NCI-H226 (cell line): Measurements from ENCODE around the gene PGAP6.
"Not testable (repeated sequence)": the region's sequence is repeated elsewhere in the genome, so short reads cannot be mapped to it uniquely, and the experiment has no call there.

Source experiments
- DNase-seq: peaks from one replicate; pipeline ENCODE4 v3.0.0-alpha.2; 2015

Gene PGAP6, protein sequence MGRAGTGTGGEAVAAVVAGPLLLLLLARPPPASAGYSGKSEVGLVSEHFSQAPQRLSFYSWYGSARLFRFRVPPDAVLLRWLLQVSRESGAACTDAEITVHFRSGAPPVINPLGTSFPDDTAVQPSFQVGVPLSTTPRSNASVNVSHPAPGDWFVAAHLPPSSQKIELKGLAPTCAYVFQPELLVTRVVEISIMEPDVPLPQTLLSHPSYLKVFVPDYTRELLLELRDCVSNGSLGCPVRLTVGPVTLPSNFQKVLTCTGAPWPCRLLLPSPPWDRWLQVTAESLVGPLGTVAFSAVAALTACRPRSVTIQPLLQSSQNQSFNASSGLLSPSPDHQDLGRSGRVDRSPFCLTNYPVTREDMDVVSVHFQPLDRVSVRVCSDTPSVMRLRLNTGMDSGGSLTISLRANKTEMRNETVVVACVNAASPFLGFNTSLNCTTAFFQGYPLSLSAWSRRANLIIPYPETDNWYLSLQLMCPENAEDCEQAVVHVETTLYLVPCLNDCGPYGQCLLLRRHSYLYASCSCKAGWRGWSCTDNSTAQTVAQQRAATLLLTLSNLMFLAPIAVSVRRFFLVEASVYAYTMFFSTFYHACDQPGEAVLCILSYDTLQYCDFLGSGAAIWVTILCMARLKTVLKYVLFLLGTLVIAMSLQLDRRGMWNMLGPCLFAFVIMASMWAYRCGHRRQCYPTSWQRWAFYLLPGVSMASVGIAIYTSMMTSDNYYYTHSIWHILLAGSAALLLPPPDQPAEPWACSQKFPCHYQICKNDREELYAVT

DNA sequence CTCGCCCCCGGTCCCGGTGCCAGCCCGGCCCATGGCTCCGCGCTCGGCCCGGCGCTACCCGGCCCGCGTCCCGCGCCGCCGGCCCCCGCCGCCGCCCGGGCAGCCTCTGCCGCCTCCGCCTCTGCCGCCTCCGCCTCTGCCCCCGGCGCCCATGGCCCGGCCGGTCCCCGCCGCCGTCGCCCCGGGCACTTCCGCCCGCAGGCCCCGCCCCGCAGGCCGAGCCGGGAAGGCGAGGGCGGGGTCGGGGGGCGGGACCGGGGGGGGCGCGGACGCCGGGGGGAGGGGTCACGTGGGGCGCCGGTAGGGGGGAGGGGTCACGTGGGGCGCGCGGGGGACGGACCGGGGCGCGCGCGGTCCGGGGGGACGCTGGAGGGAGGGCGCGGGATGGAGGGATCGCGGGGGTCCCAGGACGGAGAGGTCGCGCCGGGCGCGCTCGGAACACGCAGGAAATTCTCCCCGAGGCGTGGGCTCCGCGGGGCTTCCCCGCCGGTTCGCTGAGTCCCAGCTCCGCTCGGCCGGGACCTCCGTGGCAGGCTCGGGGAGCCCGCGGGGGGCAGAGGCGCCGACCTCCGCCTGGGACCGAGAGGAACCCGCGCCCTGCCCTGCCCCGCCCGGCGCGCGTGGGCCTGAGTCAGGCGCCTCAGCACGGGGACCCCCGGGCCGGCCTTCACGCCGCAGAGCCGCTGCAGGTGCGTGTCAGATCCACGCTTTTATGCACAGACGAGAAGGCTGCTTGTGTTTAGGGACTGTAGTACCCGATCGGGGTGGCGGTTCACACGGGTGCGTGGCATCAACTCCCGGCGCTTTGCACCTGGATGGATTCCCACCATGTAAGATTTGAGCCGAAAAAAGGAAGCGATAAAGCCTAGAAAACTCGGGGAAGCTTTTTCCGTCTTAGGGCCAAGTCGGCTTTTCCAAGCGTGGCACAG is at the start of gene PGAP6:
Gene PGAP6, minus strand, starts transcription at position 190 of the 929 bp plus-strand sequence. Its CDS starts 157 bp downstream, at position 33.
- DNase-seq: peak; percentile 35

DNA sequence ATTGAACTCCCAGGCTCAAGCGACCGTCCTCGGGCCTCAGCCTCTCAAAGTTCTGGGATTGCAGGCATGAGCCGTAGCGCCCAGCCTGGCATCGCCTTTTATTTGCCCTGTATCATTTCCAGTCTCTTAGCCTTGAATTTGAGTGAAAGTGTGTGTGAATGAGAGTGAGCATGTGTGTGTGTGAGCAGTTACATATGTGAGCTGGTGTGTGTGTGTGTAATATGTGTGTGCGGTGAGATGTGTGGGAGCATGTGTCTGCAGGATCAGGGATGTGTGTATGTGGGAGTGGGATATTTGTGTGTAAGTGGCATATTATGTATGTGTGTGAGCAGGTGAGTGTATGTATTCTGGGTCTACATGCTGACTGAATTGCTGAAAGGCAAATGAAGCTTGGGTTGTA is 49.1 kb upstream of the PGAP6 start:
- DNase-seq: no peak

DNA sequence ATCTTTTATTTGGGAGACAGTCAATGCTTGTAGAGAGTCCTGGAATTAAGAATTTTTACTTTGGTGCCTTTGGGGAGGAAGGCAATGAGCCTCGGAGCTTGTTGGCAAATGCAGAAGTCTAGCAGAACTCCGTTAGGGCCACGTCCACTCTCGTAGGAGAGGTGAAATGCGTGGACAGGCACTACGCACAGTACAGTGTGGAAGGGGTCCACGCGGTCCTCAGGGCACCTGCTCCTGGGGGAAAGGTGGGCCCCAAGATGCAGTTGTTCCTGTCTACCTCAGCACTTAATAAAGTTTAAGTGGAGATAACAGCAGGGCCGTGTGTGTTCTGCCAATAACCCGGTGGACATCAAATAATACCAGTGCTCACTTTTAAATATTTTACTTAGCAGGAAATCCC is 45.5 kb upstream of the PGAP6 start:
- DNase-seq: no peak

DNA sequence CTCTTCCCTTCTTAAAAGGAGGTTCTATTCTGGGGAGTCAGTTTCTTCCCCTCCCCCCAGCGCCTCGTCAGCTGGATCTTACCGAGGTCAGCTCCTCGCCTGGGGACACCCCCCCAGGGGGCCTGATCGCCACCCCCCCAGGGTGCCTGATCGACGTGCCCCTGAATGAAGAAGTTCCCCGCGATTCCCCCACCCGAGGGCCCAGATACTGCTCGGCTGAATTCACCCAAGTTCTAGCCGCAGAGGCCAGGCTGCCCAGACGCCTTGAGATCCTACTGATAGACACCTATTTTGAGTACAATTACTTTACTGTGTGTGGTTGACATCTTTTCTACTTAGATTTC is 45.1 kb upstream of the PGAP6 start:
- DNase-seq: no peak

DNA sequence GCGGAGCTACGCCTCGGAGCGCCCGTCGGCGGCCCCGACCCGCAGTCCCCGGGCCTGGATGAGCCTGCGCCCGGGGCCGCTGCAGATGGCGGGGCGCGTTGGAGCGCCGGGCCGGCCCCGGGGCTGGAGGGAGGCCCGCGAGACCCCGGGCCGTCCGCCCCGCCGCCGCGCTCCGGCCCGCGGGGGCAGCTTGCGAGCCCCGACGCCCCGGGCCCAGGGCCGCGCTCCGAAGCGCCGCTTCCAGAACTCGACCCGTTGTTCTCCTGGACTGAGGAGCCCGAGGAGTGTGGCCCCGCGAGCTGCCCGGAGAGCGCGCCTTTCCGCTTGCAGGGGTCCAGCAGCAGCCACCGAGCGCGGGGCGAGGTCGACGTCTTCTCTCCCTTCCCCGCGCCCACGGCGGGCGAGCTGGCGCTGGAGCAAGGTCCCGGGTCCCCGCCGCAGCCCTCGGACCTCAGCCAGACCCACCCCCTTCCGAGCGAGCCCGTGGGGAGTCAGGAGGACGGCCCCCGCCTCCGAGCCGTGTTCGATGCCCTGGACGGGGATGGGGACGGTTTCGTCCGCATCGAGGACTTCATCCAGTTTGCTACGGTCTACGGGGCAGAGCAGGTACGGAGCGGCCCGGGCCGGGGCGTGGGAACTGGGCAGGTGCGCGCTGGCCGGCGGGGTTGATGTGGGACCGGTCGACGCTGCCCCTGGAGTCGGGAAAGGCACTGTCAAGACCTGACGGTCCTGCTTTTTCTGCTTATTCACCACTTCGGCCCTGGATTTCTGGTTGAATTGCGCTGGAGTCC is 44.5 kb upstream of the PGAP6 start:
- no peak for DNase-seq

DNA sequence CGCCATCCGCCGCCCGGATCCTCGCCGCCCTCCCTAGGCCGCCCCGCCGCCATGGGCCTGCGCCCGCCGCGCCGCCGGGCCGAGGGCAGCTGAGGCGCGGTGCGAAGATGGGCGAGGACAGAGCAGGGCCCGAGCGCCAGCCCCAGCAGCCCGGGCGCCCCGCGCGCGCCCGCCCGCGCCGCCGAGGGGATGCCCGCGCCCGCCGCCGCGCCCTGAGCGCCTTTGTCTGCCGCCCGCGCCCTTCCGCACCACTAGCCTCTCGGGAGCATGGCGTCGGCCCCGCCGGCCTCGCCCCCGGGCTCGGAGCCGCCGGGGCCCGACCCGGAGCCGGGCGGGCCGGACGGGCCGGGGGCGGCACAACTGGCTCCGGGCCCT is 43.9 kb upstream of the PGAP6 start:
- DNase-seq: no peak

DNA sequence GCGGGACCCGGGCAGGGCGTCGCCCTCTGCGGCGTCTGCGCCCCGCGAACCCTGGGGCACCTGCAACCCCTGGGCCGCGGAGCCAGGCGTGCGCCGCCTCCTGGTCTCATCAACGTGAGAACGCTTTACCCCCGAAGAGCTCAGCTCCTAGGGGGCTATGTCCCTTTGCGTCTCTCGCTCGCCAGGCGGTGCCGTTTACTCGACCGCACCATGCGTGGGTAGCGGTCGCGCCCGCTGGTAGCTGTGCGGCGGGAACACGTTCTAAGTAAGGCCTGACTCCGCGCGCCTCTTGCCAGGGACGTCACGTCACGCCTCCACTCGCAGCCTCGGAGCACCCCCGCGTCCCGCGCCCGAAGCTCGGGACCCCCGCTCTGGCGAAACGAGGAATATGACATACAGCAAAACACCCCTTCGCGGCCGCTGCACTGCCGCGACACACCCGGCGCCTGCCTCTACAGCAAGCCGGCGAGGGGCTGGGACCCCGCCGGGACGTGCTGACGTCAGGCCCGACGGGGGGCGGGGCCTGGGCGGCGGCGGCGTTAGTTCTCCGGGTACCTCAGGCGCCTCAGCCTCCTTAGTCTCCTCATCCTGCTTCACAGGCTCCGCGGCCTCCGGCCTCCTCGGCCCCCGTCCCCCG is 43.4 kb upstream of the PGAP6 start, which contains the start of gene RAB11FIP3:
Gene RAB11FIP3, plus strand, starts transcription at position 568 of the 637 bp plus-strand sequence. CDS start 358 bp downstream, outside the sequence.
- DNase-seq: peak; percentile 76

DNA sequence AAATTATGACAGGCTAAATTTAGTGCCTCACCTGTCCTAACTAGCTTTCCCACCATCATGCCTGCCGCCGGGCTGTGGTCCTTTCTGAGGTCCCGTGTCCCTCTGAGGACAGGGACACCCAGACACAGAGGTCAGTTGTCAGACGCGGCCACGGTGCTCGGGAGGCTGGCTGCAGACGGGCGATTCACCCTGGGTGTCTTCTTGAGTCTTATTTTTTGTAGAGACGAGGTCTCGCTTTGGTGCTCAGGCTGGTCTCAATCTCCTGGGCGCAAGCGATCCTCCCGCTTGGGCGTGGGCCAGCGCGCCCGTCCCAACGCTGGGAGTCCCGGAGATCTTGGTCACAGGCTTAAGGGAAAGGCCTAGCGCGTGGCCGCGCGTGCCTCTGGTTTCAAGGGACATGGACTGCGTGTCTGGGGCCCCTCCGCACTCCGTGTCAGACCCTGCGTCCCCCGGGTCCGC is 42.9 kb upstream of the PGAP6 start:
- peak; percentile 39 for DNase-seq

DNA sequence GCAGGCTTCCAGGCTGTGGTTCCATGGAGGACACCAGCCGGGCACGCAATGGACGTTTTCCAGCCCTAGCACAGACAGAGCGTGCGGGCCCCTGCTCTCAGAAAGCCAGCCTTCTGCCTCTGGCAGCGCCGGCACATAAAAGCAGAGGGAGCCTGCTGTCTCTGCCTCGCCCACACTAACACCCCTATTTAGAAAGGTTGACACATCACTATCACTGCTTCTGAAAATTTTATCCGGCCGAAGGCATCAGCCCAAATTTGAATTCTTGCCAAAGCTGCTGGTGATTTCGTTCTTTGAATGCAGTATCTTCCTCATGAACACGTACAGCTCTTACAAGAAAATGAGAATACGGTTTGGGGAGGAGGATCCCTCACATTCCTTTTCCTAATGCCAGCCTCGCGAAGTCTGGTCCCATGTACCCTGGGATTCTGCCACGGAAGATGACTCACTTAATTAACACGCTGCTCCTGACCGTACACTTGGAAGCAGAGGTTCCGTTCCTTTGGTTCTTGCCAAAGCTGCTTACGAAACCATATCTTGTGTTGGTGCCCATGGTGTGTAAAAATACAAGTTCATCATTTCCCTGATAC is 42.4 kb upstream of the PGAP6 start:
- peak; percentile 100 for DNase-seq

DNA sequence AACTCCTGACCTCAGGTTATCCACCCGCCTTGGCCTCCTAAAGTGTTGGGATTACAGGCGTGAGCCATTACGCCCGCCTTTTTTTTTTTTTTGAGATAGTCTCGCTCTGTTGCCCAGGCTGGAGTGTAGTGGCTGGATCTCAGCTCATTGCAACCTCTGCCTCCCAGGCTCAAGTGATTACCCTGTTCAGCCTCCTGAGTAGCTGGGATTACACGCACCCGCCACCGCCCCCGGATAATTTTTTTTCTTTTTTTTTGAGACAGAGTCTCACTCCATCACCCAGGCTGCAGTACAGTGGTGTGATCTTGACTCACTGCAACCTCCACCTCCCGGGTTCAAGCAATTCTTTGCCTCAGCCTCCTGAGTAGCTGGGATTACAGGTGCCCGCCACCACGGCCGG is 40.4 kb upstream of the PGAP6 start:
- not testable (repeated sequence) for DNase-seq

DNA sequence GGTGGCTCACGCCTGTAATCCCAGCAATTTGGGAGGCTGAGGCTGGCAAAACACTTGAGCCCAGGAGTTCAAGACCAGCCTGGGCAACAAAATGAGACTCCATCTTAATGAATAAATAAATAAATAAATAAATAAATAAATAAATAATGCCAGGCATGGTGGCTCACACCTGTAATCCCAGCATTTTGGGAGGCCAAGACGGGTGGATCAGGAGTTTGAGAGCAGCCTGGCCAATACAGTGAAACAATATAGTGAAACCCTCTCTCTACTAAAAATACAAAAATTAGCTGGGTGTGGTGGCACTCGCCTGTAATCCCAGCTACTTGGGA is 33.4 kb upstream of the PGAP6 start:
- not testable (repeated sequence) for DNase-seq

DNA sequence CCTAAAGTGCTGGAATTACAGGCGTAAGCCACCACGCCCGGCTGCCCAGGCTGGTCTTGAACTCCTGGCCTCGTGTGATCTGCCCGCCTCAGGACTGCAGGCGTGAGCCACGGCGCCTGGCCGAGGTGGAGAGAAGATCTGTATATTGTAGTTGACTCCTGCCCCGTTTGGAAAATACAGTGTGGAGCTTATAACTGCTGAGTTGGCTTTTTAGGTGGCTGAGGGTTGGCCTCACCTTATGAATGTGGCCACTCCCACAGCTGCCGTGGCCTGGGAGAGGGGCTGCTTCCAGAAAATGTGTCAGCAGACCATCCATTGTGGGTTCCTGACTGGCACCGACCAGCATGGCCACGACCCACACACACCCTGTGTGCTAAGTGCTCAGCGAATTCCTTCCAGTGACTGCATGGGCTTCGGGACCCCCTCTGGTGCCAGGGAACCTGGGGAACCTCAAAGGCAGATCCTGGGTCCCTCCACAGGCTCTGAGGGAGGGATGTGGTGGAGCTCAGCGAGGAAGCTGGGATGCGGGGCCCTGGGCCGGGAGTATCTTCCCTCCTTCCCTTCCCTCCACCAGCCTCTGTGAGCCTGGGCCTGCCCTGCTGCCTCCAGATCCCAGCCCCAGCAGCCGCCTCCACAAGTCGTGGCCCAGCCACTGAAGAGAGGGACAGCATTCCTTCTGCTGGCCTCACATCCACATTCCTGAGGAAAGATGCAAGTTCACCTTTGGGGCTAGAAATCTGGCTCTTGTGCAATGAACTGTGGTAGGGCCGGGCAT is 32.8 kb upstream of the PGAP6 start:
- peak; percentile 22 for DNase-seq

DNA sequence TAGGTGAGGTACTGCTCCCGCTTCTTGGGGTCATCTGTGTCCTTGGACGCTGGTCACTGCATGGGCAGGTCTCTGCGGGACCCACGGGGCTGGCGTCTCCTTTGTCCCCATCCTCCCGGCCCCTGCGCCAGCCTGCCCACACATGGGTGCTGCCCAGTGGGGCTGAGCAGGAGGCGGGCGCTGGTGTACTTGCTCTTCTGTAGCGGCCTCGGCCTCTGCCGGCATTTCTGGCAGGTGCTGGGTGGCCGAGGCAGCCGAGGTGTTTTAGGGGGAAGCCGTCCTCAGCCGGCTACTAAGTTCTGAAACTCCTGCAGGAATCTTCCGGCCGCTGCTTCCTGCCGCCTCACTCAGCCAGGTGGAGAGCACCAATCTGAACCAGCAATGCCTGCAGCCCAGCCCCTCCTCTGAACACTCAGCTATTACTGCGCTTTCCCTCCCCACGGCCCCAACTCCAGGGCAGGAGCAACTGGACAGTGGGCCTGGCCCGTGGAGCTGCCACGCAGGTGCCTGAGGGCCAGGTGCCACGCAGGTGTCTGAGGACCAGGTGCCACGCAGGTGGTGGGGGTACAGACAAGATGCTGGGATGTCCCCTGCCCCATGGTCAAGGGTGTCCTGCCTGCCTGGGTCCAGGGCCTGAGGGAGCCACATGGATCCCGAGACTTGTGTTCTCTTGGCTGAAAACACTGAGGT is 29.9 kb upstream of the PGAP6 start:
- no peak for DNase-seq

DNA sequence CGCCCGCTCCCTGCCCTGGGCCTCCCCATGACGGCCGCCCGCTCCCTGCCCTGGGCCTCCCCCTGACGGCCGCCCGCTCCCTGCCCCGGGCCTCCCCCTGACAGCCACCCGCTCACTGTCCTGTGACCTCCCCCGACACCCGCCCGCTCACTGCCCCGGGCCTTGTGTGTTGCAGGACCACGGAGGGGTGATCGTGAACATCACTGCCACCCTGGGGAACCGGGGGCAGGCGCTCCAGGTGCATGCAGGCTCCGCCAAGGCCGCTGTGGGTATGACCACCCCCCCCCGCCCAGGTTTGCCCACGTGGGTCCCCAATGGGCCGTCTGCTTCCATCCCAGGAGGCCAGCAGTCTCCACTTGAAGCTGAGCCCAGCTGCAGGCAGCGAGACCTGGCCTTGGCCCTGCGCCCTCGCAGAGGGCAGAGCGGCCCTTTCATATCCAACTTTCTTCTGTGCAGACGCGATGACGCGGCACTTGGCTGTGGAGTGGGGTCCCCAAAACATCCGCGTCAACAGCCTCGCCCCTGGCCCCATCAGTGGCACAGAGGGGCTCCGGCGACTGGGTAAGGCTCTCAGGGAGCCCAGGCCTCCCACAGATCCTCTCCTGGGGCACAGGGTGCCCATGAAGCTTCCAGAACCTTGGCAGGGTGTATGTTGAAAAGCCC is 28.9 kb upstream of the PGAP6 start:
- no peak for DNase-seq

DNA sequence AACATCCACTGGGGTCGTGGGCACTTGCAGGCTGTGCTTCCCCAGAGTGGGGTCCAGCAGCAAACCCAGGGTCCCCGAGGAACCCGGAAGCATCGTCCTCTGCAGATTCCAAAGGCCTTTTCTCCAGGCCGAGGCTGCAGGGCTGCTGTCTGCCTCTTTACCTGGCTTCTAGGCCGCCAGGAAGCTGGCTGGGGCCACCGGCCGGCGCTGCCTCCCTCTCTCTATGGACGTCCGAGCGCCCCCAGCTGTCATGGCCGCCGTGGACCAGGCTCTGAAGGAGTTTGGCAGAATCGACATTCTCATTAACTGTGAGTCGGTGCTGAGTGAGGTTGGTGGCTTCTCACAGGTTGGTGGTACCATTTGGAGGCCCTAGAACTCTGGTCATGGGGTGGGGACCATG is 25.5 kb upstream of the PGAP6 start:
- no peak for DNase-seq

DNA sequence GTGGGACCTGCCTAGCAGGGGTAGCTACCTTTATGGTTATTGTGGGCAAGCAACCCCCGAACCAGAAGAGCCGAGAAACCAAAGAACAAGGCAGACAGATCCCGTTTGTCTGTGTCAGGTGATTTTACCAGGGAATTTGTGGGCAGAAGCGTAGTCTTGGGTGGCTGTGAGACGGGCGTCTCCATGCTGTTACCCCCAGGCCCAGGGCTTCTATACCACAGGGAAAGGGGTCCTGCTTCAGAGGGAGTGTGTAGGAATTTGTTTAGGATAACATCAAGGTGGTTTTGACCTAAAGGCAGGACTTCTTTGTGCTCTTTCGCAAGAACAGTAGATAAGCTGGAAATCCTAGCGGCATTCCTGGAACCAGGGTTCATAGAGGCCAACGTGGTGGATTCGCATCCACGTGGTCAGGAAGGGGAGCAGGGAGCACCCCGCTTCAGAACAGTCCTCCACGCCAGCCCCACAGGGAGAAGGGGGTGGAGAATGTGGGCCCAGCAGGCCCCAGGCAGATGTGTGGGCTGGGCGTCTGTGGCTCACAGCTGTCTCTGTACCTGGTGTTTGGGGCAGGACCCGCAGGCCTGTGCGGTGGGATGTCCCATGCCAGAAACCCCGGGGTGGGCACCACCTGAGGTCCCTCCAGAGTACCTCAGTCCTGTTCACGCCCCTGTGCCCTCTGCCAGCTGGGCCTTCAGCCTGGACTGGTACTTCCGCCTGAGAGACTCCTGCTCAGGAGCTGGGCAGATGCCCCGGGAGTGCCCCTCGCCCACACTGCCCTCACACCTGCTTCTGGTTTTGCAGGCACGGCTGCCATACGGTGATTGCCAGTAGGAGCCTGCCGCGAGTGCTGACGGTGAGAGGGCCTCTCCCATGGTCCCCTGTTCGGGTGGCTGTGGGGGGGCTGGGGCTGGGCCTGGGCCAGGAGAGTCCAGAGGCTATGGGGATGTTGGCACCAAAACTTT is 24.0 kb upstream of the PGAP6 start:
- peak; percentile 84 for DNase-seq

DNA sequence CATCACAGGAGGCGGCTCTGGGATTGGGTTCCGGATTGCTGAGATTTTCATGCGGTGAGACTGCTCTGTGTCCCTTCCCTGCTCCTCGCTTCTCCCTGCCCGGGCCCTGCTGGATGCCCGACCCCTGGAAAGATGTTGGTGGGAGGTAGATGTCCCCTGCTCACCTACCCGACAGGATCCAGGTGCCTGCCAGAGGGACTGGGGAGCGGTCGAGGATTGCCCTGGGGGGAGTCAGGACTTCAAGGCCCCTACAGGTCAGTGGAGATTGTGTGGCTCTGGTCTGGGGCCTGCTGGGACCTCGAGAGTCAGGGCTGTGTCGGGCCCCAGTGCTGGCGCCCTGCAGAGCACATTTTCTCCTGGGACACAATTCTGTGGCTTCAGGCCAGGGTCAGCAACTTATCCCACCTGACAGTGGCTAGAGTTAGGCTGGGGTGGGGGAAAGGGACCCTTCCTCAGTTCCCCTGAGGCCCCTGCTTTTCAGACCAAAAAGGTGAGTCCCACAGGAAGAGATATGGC is 23.3 kb upstream of the PGAP6 start:
- DNase-seq: no peak
